Activated CD4-positive, alpha-beta T cell treated with anti-CD3 and anti-CD28 coated beads, Interleukin-2, amount 10 ng/mL, durations not matched to agents 7 days and 5 days (primary cell): ENCODE results near the gene GLTPD2. TPM values are rescaled to one million over a fixed set of nuclear protein-coding genes. Genes with fewer than 3 reads are reported as not detected.

Source experiments
- CTCF ChIA-PET: fragments of 350-600 bp; sonication (Branson Sonifier 250); formaldehyde crosslinking; loops from one replicate; lab custom pipeline; 2021; ENCODE audit warnings: antibody characterized with exemption; lab: Charles Lee
- POLR2A ChIA-PET: fragments of 350-600 bp; sonication (Branson Sonifier 250); formaldehyde crosslinking; loops from one replicate; lab custom pipeline; 2021; ENCODE audit warnings: antibody characterized with exemption; lab: Charles Lee
- DNase-seq: peaks from one replicate; pipeline ENCODE4 v3.0.0-alpha.2; 2020
- H3K27ac Mint-ChIP-seq: one replicate; pipeline ENCODE4 v1.8.0; 2021; ENCODE audit warnings: mild to moderate bottlenecking, moderate library complexity, mixed read lengths
- H3K27me3 Mint-ChIP-seq: one replicate; pipeline ENCODE4 v1.8.0; 2021; ENCODE audit warnings: mixed read lengths
- H3K36me3 Mint-ChIP-seq: one replicate; pipeline ENCODE4 v1.8.0; 2021; ENCODE audit warnings: low read depth, mixed read lengths
- H3K4me1 Mint-ChIP-seq: one replicate; pipeline ENCODE4 v1.8.0; 2021; ENCODE audit warnings: mixed read lengths
- H3K4me3 Mint-ChIP-seq: one replicate; pipeline ENCODE4 v1.8.0; 2021; ENCODE audit warnings: mild to moderate bottlenecking, moderate library complexity, mixed read lengths
- H3K9me3 Mint-ChIP-seq: one replicate; pipeline ENCODE4 v1.8.0; 2021; ENCODE audit warnings: mixed read lengths
- total RNA-seq, 2 experiments: library from RNA; stranded (reverse); gene quantifications; one replicate each; pipeline ENCODE4 v1.2.3, GENCODE V29; 2021

The GLTPD2 gene
- total RNA-seq, 2 experiments from 2014 or later, result not detected

DNA sequence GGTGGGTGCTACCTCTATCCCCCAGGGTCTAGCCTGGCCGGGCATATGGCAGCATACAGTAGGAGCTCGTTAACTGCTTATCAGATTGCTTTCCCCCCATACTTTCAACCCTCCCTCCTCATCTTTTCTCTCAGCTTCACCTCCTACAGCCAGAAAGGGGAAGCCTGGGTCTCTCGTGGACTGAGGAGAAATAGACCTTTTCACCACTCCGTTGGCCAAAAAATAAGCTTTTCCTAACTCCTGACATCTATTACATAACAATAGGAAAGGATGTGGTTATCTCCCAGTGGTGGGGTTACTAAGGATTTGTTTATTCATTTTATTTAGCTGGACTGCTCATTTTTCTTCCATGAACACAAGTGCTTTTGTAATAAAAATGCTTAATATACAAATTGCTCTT lies 40.1 kb upstream of the GLTPD2 start:
- Mint-ChIP-seq H3K9me3 (no peaks in the 10 kb centered on the region), H3K27ac (peak overlapping the region; percentile 20), H3K27me3 (peaks cover 19% of the 10 kb centered on the region)

DNA sequence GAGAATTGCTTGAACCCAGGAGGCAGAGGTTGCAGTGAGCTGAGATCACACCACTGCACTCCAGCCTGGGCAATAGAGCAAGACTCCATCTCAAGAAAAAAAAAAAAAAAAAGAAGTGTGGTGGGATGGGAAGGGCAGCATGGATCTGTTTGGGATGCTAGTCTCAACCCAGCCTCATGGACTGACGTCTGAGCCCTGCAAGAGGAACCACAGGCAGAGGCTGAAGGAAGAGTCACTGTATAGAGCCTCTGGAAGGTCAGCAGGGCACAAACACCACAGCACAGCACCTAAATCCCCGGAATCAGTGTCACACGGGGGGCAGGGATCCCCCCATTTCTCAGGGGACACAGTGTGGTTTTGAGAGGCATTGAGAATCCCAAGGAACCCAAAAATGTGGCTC lies 38.2 kb upstream of the GLTPD2 start:
- Mint-ChIP-seq H3K9me3 (no peaks in the 10 kb centered on the region), H3K36me3 (peaks cover 2% of the 10 kb centered on the region), H3K27ac (no peak overlapping the region), H3K27me3 (peaks cover 27% of the 10 kb centered on the region), H3K4me3 (no peak overlapping the region), H3K4me1 (peaks cover 24% of the 10 kb centered on the region)
- ChIA-PET CTCF (no interaction called here), POLR2A (no interaction called here)
- DNase-seq, result no peak

More for the DNA sequence above, 40.1 kb upstream of the GLTPD2 start:
- ChIA-PET CTCF (interaction anchor here (0.6 kb wide), 1 partner anchor 153 kb away, joined by 3 read pairs; no protein-coding TSS in a partner anchor), POLR2A (no interaction called here)
- no peak for DNase-seq
- no peak overlapping the region for H3K4me3 Mint-ChIP-seq
- peaks cover 29% of the 10 kb centered on the region for H3K4me1 Mint-ChIP-seq
- H3K36me3 Mint-ChIP-seq, result peaks cover 2% of the 10 kb centered on the region

DNA sequence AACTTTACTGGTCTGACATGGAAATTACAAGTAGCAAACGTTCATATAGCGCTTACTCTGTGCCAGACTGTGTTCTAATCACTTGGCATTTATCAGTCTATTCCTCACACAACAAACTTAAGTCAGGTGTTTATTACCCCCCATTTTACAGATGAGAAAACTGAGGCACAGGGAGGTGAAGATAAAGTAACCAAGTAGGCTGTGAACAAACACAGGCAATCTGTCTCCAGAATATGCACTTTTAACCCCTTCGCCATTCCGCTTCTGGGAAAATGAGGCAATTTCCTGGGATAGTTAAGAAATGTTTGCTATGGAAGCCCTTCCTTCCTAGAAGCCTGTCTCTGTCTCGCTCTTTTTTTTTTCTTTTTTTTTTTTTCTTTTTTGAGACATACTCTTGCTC lies 36.8 kb upstream of the GLTPD2 start:
- Mint-ChIP-seq H3K27ac (no peak overlapping the region), H3K4me1 (peaks cover 17% of the 10 kb centered on the region), H3K4me3 (no peak overlapping the region), H3K9me3 (no peaks in the 10 kb centered on the region), H3K27me3 (peaks cover 28% of the 10 kb centered on the region), H3K36me3 (no peaks in the 10 kb centered on the region)
- no peak for DNase-seq
- ChIA-PET CTCF (interaction anchor here (0.6 kb wide), 1 partner anchor 24 kb away, joined by 4 read pairs; no protein-coding TSS in a partner anchor), POLR2A (no interaction called here)

DNA sequence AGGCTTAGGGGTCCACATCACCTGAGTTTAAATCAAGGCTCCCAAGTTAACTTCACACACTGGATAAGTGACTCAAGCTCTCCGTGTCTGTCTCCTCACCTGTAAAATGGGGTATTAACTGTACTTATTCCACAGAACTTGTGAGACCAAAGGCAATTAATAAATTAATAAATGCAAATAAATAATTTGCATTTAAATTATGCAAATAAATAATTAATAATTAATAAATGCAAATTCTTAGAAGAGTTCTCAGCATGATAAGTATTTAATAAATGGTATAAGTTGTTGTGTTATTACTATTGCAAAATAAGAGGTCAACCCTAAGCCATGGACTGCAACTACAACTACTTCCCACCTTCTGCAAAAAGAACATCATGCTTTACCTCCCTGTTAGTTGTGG lies 35.4 kb upstream of the GLTPD2 start:
- Mint-ChIP-seq H3K4me1 (peaks cover 6% of the 10 kb centered on the region), H3K4me3 (no peak overlapping the region), H3K27me3 (peaks cover 35% of the 10 kb centered on the region), H3K27ac (no peak overlapping the region), H3K9me3 (no peaks in the 10 kb centered on the region), H3K36me3 (no peaks in the 10 kb centered on the region)
- ChIA-PET CTCF (interaction anchor here (0.6 kb wide), 2 partner anchors 301 to 956 kb away, joined by 3 to 7 read pairs; no protein-coding TSS in a partner anchor), POLR2A (no interaction called here)
- no peak for DNase-seq

DNA sequence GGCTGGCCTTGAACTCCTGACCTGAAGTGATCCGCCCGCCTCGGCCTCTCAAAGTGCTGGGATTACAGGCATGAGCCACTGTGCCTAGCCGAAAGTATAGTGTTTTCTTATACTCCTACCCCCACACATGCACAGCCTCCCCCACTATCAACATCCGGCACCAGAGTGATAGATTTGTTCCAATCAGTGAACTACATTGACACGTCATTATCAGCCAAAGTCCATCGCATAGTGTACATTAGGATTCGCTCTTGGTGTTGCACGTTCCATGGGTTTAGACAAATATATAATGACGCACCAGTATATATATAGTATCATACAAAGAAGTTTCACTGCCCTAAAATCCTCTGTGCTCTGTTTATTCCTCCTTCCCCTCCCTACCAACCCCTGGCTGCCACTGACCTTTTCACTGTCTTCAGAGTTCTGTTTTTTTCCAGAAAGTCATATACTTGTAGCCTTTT lies 29.0 kb upstream of the GLTPD2 start:
- peaks cover 28% of the 10 kb centered on the region for H3K27me3 Mint-ChIP-seq

DNA sequence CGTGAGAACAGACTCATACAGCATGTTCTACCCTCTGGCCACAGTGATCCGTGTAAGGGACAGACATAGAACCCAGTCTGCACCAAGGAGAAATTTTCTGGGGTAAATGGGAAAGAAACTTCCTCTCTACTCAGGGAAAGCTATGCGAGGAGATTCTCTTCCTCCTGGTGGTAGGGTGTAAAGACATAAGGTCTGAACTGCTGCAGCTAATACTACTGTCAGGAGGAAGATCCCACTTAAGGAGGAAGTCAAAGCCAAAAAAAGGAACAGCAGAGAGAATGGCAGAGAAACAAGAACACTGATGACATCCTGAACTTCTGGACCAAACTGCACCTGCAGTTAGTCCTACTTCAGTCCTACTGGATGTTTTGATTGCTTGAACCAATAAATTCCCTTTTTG lies 24.2 kb upstream of the GLTPD2 start:
- H3K4me1 Mint-ChIP-seq, result no peaks in the 10 kb centered on the region
- POLR2A ChIA-PET, result interaction anchor here (0.8 kb wide), 1 partner anchor 38 kb away, joined by 3 read pairs; no protein-coding TSS in a partner anchor
- DNase-seq, result no peak
- H3K27me3 Mint-ChIP-seq, result peaks cover 16% of the 10 kb centered on the region
- no peak overlapping the region for H3K4me3 Mint-ChIP-seq
- no peaks in the 10 kb centered on the region for H3K9me3 Mint-ChIP-seq
- H3K36me3 Mint-ChIP-seq, result no peaks in the 10 kb centered on the region
- H3K27ac Mint-ChIP-seq, result no peak overlapping the region
- CTCF ChIA-PET, result interaction anchor here (1.2 kb wide), 1 partner anchor 25 kb away, joined by 4 read pairs; no protein-coding TSS in a partner anchor

More for the DNA sequence above, 29.0 kb upstream of the GLTPD2 start:
- H3K27ac Mint-ChIP-seq, result no peak overlapping the region
- CTCF ChIA-PET, result no interaction called here
- H3K4me1 Mint-ChIP-seq, result no peaks in the 10 kb centered on the region
- H3K4me3 Mint-ChIP-seq, result no peak overlapping the region
- H3K36me3 Mint-ChIP-seq, result no peaks in the 10 kb centered on the region
- no peak for DNase-seq
- POLR2A ChIA-PET, result no interaction called here
- H3K9me3 Mint-ChIP-seq, result no peaks in the 10 kb centered on the region

DNA sequence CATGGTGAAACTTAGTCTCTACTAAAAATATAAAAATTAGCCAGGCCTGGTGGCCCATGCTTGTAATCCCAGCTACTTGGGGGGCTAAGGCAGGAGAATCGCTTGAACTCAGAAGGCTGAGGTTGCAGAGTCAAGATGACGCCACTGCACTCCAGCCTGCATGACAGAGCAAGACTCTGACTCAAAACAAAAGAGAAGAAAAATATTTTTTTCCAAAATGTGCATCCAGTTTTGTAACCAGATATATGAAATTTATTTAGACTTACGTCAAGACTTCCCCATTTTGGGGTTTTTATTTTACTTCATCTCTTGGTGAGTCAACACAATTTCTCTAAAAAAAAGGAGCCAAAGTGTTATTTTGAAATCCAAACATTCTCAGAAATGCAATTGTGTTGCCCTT lies 22.6 kb upstream of the GLTPD2 start:
- POLR2A ChIA-PET, result no interaction called here

DNA sequence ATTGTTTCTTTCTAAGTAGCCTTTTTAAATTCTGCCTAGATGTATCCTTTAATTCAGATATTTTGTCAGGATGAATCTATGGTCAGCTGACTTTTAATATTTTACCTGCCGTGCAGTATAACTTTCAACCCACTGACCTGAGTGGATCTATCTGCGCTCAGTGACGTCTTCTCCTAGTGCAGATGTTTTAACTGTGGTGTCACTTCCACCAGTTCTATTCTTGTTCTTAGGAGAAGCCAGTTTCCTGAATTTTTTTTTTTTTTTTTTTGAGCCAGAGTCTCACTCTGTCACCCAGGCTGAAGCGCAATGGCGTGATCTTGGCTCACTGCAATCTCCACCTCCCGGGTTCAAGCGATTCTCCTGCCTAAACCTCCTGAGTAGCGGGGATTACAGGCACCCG lies 22.0 kb upstream of the GLTPD2 start:
- Mint-ChIP-seq H3K4me1 (peaks cover 12% of the 10 kb centered on the region), H3K27me3 (peaks cover 11% of the 10 kb centered on the region), H3K27ac (no peak overlapping the region), H3K4me3 (no peak overlapping the region), H3K9me3 (no peaks in the 10 kb centered on the region), H3K36me3 (no peaks in the 10 kb centered on the region)
- no peak for DNase-seq
- CTCF ChIA-PET, result no interaction called here
- POLR2A ChIA-PET, result no interaction called here

More for the DNA sequence above, 22.6 kb upstream of the GLTPD2 start:
- Mint-ChIP-seq H3K27me3 (peaks cover 11% of the 10 kb centered on the region), H3K27ac (peak overlapping the region; percentile 25), H3K4me1 (peaks cover 7% of the 10 kb centered on the region), H3K36me3 (no peaks in the 10 kb centered on the region), H3K4me3 (no peak overlapping the region), H3K9me3 (no peaks in the 10 kb centered on the region)
- DNase-seq, result no peak
- CTCF ChIA-PET, result no interaction called here

DNA sequence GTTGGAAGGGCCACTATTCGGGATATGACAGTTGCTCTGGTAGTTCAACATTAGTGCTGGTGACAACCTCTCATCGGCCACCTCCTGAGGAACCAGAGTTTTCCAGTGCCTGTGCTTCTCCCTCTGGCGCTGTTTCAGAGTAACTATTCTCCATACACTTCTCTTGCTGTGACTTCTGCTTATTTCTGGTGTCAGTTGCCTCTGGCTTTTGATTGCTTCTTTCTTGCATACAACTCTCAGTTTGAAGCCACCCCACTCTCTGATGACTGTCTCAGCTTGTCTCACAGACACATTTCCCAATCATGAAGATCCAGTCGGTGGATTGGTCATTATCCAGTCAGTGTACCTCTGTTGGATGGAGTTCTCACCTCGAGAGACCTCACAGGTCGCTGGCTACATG lies 20.5 kb upstream of the GLTPD2 start:
- ChIA-PET POLR2A (no interaction called here), CTCF (no interaction called here)
- H3K4me3 Mint-ChIP-seq, result no peak overlapping the region

DNA sequence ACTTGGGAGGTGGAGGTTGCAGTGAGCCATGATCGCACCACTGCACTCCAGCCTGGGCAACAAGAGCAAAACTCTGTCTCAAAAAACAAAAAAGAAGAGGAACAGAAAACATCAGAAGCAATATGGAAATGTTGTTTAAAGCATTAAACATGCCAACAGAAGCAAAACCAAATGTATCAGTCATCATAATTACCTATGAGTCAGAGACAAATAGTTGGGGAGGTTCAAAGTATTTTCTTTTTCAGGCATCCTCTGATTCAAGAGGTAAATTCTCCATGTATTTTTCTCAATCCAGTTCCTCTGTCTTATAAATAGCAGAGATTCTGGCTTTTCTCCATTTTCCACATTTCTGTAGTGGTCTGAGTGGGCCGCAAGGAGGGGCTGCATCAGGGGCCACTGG lies 19.1 kb upstream of the GLTPD2 start:
- no peak for DNase-seq
- H3K9me3 Mint-ChIP-seq, result no peaks in the 10 kb centered on the region
- peaks cover 9% of the 10 kb centered on the region for H3K27me3 Mint-ChIP-seq
- H3K27ac Mint-ChIP-seq, result no peak overlapping the region
- POLR2A ChIA-PET, result no interaction called here
- H3K4me3 Mint-ChIP-seq, result no peak overlapping the region
- H3K36me3 Mint-ChIP-seq, result no peaks in the 10 kb centered on the region
- peaks cover 18% of the 10 kb centered on the region for H3K4me1 Mint-ChIP-seq
- CTCF ChIA-PET, result interaction anchor here (1.1 to 1.3 kb wide), 2 partner anchors 20 to 60 kb away, joined by 3 read pairs; partner anchors contain the start of gene ARRB2

More for the DNA sequence above, 20.5 kb upstream of the GLTPD2 start:
- Mint-ChIP-seq H3K9me3 (no peaks in the 10 kb centered on the region), H3K36me3 (no peaks in the 10 kb centered on the region), H3K27ac (peak overlapping the region; percentile 1), H3K27me3 (peaks cover 12% of the 10 kb centered on the region), H3K4me1 (peaks cover 18% of the 10 kb centered on the region)
- DNase-seq, result no peak

DNA sequence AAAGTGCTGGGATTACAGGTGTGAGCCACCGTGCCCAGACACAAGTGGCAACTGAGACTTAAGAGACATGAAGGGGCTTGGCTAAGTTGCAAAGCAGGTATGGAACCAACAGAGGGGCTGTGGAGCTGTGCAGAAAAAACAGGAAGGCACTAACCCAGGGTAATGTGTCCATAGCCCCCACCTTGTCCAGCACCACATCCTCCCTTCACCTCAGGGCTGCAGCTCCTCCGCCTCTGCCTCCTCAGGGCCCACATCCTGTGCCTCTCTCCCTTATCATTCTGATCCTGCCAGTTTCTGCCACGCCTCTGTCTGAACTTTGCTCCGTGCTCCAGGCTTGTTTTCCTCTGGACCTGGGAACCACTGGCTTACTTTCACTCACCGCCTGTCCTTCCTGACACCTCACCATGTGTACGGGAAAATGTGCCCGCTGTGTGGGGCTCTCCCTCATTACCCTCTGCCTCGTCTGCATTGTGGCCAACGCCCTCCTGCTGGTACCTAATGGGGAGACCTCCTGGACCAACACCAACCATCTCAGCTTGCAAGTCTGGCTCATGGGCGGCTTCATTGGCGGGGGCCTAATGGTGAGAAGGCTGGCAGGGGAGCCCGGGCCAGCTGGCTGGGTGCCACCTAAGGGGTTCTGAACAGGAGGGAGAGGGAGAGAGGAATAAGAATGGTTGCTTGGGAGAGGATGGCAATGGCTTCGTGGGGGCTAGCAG lies 17.1 kb upstream of the GLTPD2 start, which contains the start of gene TM4SF5:
Gene TM4SF5 (plus strand): TSS at position 368 of the 716 bp plus-strand sequence. CDS start 37 bp downstream, at position 405.
- peak; percentile 56 for DNase-seq
- POLR2A ChIA-PET, result no interaction called here
- no peaks in the 10 kb centered on the region for H3K9me3 Mint-ChIP-seq
- peak within 1 kb of the TSS; percentile 78 for H3K27ac Mint-ChIP-seq
- no peaks in the 10 kb centered on the region for H3K36me3 Mint-ChIP-seq
- no peak within 1 kb of the TSS for H3K4me3 Mint-ChIP-seq
- CTCF ChIA-PET, result interaction anchor here (1.2 to 1.3 kb wide), 2 partner anchors 14 to 18 kb away, joined by 3 to 7 read pairs; partner anchors contain the start of gene GLTPD2
- peaks cover 18% of the 10 kb centered on the region for H3K4me1 Mint-ChIP-seq
- H3K27me3 Mint-ChIP-seq, result peaks cover 4% of the 10 kb centered on the region

DNA sequence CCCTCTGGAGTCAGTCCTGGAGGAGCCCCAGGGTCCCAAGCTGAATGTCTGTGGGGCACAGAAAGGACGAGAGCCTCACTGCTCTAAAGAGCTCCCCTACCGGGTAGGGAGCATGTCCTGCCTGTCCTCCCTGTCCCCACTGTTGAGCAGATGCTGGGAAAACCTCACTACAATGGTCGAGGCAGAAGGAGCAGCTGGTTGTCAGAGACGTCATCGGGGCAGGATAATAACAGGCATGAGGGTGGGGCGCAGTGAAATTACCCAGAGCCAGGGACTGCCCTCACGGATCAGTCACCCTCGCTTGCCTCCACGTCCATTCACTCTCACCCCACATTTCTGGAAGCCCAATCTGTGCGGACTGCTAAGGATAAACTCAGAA lies 16.5 kb upstream of the GLTPD2 start:
- POLR2A ChIA-PET, result no interaction called here
- no peaks in the 10 kb centered on the region for H3K36me3 Mint-ChIP-seq
- CTCF ChIA-PET, result interaction anchor here (0.9 to 1.3 kb wide), 3 partner anchors 10 to 17 kb away, joined by 3 to 7 read pairs (median 3); partner anchors contain the start of gene GLTPD2

More for the DNA sequence above, 16.5 kb upstream of the GLTPD2 start:
- no peak for DNase-seq
- Mint-ChIP-seq H3K4me3 (no peak overlapping the region), H3K27ac (peak overlapping the region; percentile 78), H3K9me3 (no peaks in the 10 kb centered on the region), H3K27me3 (peaks cover 6% of the 10 kb centered on the region), H3K4me1 (peaks cover 18% of the 10 kb centered on the region)
